GM19035 (cell line): ENCODE data around the gene OSBPL8.
"Not testable (repeated sequence)": the region's sequence is repeated elsewhere in the genome, so short reads cannot be mapped to it uniquely, and the experiment has no call there.

Source experiments
- ATAC-seq: cut with Tn5 transposase; IDR thresholded peaks from one replicate; pipeline ENCODE4 v1.9.1; 2021; ENCODE audit not compliant: unreplicated experiment

Gene OSBPL8

DNA sequence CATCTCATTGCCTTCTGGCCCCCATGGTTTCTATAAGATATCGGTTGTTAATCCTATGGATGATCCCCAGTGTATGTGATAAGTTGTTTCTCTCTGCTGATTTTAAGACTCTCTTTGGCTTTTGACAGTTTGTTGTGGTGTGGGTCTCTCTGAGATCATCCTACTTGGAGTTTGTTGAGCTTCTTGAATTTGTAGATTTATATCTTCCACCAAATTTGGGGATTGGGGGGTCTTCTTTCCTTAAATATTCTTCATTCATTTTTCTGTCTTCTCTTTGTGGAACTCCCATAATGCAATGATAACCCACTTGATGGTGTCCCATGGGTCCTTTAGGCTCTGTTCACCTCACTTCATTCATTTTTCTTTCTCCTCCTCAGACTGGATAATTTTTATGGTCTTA lies 191.3 kb downstream of the OSBPL8 start:
- no peak for ATAC-seq

DNA sequence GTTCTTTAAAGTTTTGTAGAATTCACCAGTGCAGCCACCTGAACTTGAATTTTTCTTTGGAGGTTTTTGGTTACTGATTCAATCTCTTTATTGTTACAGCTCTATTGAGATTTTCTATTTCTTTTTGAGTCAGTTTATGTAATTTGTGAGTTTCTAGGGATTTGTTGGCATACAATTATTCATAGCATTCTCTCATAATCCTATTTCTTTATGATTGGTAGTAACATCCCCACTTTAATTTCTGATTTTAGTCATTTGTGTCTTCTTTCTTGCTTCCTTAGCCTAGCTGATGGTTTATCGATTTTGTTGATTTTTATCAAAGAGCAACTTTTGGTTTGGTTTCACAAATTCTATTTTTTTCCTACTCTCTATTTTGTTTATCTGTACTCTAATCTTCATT lies 193.4 kb downstream of the OSBPL8 start:
- no peak for ATAC-seq

DNA sequence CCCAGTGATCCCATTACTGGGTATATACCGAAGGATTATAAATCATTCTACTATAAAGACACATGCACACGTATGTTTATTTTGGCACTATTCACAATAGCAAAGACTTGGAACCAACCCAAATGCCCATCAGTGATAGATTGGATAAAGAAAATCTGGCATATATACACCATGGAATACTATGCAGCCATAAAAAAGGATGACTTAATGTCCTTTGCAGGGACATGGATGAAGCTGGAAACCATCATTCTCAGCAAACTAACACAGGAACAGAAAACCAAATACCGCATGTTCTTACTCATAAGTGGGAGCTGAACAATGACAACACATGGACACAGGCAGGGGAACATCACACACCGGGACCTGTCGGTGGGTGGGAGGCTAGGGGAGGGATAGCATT lies 195.4 kb downstream of the OSBPL8 start:
- not testable (repeated sequence) for ATAC-seq

DNA sequence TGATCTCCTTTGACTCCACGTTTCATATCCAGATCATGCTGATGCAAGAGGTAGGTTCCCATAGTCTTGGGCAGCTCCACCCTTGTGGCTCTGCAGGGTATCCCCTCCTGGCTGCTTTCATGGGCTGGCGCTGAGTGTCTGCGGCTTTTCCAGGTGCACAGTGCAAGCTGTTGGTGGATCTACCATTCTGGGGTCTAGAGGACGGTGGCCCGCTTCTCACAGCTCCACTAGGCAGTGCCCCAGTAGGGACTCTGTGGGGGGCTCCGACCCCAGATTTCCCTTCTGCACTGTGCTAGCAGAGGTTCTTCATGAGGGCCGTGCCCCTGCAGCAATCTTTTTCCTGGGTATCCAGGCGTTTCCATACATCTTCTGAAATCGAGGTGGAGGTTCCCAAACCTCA lies 199.3 kb downstream of the OSBPL8 start:
- no peak for ATAC-seq

DNA sequence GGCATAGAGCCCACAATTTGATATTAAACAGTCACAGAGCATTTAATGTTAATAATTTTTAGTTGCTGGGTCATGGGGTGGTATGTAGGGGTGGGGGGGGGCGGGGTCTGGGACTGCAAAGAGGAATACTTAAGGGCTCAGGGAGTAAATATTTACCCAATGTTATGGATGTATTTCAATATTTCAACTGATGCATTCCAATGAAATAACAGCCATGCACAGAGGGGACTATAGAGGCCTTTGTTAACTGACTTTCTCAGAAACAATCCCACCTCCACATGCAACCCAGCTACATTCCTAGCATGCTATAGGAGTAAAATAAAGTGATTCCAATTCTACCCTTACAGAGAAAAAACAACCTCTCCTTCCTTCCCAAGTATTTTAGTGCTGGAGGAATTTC lies 203.5 kb downstream of the OSBPL8 start:
- no peak for ATAC-seq

DNA sequence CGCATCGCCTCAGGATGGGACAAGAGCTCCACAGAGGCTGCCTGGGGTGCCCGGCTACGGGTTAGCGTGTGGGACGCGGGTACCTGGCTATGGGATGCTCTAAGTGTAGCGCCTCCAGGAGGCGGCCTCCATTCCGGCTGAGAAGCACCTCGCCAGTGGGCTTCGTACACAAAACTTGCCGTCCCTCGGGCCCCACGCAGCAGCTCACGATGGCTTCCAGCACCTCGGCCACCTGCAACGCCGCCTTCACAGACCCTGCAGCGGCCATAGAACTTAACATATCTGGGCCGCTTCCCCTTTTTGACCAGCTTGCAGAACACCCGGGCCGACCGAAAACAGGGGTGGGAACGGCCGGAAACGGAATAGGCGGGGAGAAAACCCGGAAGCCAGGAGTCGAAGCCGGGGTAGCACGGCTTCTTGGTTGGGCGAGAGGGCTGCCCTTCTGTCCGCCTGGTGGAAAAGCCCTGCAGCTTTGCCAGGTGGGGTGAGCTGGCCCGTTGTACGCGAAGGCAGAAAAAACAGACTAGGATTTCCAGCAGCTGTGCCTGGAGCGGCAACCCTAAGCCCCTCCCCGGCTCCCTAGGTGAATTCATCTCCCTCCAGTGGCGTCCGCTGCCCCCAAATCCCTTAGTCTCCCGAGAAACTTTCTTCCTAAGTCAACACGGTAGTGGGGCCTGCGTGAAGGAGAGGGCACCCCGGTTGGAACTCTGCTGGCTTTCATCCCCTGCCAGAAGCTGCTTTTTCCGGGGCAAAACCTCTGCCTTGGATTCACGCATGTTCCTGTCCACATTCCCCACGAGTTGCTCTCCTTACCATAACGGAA lies 211.3 kb downstream of the OSBPL8 start, which contains the start of gene BBS10:
TSS of gene BBS10 (minus strand) at position 337 of the 823 bp plus-strand sequence. CDS start at position 280, 57 bp downstream.
- peak; percentile 98 for ATAC-seq

DNA sequence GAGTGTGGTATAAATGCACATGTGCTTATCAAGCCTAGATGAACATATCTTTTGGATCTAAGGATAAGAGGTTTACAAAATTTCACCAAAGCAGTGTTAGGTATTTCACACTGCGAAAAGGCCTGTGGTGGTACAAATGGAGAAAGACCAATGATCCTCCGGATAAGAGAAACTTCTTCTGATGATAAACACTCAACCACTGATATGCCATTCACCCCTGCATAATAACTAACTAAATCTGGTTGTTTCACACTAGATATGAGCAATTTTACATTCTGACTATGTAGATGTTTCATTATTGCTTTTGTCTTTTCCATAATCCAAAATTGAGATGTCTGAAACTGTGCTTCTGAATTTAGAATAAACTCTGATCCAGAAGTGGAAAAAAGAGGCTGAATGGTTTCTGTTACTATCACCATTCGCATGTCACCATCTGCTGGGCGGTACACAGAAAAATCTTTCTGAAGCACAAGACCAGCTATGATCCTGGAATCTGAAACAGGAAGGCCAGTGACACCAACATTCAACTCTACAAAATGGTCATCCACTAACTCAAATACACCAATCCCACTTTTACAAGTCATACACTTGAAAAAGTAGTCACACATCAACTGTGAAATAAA lies 212.7 kb downstream of the OSBPL8 start:
- ATAC-seq: no peak

DNA sequence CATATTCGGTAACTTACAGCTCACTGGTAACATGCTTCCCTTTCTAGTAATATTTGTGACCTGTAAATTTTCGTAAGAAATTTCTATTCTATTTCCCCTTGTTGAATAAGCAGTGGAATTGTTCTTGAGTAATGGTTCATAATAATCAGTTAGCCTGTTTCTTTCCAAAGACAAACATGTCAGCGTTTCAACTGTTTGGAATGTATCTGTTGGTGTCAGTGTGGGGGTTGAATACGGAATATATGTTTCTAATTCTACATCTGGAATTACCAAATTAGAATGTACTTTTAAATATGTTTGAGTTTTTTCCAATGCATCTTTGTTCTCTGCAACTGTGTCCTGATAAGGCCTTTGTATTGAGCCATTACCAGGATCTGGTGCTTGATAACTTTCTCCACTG lies 213.3 kb downstream of the OSBPL8 start:
- no peak for ATAC-seq

DNA sequence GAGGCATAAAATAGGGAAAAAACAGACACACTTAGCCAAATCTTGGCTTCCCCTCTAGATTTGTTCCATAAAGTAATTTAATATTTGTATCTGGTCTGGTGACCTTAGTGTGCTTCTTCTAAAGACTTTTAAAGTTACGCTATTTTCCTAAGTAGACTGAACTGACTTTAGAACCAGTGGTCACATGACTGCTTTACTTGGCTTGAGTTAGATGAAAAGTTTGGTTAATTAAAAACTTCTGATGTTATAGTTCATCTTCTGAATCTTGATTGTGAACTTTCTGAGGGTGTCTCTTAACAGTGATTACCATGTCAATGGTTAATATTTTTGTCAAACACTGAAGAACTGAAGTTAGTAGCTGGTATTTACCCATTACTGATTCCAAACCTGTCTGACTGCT lies 214.0 kb downstream of the OSBPL8 start:
- no peak for ATAC-seq

DNA sequence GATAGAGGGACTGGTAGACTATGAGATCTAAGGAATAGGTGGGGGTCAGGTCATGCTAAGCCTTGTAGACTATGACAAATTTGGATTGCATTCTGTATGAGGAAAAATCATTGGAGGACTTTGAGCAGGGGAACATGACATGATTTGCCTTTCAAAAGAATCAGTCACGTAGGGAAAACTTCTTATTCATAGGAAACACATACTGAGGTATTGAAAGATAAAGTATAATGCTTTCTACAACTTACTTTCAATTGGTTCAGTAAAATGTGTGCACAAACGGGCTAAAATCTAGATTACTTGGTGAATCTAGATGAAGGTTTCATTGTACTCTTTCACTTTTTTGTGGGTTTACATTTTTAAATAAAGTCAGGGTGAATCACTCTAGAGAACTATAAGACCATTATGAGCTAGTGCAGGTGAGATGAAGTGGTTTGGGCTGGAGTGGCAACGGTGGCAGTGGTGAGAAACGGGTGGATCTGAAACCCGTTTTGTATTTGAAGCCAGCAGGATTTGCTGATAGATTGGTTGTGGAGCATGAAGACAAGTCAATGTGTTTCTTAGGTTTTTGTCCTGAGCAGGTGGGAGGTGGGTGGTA lies 218.0 kb downstream of the OSBPL8 start:
- no peak for ATAC-seq

DNA sequence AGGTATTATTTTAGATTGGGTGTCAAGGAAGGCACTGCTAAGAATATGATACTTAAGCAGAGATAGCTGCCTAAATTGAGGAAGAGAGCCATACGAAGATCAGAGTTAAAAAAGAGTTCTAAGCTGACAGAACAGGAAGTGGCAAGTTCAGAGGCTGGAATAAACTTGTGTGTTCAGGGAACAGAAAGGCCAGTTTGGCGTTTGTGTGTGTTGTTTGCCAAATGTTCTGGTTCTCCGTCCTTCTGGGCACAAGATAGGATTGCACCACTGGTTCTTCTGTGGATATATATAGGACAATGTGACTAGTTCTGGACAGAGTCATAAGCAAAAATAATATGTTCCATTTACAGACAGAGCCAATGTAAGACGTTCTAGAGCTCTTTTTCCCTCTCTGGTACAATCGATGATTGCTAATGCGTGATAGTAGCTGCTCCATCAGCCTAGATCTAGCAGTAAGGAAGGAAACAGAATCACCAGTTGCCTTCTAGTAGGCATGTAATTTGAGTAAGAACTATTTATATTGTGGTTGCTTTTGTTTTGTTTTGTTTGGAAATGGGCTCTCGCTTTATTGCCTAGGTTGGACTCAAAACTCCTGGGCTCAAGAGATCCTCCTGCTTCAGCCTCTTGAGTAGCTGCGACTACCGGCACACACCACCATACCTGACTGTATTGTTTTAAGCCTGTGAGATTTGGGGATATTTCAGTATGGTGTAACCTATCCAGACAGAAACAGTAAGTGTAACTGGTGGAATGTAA lies 218.7 kb downstream of the OSBPL8 start:
- no peak for ATAC-seq

DNA sequence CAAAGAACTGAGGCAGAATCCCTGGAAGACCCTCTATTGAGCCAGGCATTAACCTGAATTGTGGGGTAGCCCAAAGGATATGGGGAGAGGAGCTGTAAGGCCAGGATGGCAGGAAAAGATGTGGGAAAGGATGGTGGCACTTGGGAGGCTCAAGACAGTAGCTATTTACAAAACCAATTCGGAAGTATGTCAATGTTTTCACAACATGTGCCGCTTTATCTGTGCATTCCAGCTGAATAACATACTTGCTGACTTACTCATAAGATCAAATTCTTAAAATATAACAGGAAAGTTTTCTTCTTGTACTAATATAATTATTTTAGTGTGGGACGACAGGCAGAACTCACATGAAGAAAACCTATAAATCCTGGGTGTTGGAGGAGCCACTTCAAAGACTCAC lies 222.0 kb downstream of the OSBPL8 start:
- ATAC-seq: no peak

DNA sequence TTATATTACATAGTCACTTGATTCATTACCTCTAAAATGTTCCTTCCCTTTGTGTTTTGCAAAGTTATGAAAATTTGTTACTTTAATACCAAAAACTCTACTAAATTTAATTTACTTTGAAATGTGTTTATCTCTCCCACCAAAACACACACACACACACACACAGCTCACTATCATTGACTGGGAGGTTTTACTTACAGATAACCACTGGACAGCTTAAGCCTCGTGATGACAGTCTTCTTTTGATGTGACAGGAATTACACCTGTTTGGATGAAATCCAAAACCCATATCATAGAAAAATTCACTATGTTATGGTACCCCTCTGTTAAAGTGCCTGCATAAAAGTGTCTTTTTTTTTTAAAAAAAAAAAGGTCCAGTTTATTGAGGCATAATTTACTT lies 227.0 kb downstream of the OSBPL8 start:
- ATAC-seq: no peak

DNA sequence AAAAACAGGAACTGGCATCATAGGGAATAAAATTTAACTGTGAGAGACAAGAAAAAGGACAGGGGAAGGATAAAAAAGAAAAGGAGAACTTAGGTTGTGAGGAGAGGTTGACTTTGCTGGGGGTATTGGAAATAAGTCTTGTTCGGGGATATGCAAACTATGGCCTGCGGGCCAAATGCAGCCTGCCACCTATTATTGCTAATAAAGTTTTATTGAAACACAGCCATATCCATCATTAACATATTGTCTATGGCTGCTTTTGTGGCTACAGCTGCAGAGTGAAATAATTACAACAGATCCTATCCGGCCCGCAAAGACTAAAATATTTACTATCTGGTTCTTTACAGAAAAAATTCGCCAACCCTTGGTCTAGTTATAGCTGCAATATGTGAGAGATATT lies 230.0 kb downstream of the OSBPL8 start:
- no peak for ATAC-seq

DNA sequence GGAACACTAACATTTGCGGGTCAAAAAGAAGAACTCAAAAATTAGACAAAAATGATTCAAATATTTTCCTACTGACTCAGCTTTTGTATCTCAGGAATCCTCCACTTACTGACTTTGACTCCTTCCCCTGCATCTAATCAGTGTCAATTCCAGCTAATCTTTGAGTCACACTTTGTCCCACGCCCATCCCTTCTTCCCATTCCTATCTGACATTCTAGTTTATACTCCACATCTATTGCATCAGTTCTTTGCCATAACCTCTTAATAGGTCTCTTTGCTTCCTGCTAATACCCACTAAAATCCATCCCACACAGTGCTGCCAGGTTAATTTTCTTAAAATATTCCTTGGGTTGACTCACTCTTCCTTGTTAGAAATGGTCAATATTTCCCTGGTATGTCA lies 230.4 kb downstream of the OSBPL8 start:
- no peak for ATAC-seq

DNA sequence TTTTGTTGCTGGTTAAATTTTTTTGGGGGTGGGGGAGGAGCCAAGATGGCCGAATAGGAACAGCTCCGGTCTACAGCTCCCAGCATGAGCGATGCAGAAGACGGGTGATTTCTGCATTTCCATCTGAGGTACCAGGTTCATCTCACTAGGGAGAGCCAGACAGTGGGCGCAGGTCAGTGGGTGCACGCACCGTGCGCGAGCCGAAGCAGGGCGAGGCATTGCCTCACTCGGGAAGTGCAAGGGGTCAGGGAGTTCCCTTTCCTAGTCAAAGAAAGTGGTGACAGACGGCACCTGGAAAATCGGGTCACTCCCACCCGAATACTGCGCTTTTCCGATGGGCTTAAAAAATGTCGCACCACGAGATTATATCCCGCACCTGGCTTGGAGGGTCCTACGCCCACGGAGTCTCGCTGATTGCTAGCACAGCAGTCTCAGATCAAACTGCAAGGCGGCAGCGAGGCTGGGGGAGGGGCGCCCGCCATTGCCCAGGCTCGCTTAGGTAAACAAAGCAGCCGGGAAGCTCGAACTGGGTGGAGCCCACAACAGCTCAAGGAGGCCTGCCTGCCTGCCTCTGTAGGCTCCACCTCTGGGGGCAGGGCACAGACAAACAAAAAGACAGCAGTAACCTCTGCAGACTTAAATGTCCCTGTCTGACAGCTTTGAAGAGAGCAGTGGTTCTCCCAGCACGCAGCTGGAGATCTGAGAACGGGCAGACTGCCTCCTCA lies 239.8 kb downstream of the OSBPL8 start:
- ATAC-seq: not testable (repeated sequence)

DNA sequence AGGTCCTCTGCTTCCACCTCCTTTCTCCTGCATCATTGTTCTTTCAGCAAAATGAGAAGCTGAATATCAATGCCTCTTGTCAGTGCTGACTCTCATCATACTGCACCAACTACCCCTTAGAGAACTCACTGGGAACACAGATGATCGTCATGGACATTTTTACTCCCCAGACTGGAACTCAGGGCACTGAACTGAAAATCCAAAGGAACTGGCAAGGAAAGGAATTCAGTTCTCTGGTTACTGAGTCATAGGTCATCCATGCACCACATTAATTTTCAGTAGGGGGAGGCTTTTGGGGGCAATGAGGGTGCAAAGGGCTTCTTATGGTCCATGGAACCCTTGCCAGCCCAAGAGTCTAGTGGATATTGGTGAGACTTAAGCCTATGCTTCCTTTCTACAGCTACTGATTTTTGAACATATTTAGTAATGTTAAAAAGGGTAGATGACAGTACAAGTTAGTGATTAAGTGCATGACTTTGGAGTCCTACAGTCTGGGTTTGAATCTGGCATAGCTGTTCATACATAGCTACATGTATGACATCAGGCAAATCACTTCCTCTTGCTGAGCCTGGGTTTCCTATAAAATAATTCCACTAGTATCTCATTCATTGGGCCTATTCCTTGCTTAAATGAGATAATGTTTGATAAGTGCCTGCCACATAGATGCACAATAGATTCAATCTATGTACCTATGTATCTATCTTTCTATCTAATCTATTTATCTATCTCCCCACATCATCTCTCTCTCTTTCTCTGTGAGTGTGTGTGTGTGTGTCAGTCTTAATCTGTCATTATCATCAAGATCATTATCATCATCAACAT lies 240.6 kb downstream of the OSBPL8 start:
- ATAC-seq: no peak

DNA sequence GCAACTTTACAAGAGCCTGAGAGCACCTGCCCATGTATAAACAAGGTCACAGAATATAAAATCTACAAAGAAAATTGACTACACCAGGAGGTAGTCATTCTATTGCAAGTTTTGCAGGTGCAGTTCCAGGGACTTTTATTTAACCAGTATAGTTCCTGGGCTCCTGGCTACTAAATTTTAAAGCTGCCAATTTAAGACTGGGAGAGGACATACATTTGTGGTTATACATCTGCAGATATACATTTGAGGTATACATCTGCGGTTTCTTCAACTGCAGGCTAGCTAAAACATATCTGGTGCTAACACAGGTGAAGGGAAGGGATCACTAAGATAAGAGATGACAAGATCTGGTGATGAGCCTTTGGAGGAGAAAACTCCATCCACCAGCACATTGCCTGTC lies 241.6 kb downstream of the OSBPL8 start:
- ATAC-seq: no peak

DNA sequence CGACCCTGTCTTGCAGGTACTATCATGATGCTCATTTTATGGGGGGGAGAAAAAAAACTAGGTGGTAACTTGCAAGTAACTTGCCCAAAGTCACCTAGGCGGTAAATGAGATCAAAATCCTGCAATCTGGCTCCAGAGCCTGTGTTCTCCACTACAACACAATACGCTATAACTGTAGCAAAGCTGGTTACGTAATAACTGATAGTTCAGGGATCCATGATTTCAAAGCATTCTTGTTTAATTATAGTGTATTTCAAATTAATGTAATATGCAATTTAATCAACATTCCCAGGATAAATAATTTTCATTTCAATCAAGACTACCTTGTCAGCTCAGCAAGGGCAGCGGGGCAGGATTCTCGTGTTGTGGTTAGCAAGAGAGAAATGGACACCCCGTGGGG lies 243.1 kb downstream of the OSBPL8 start:
- ATAC-seq: no peak

DNA sequence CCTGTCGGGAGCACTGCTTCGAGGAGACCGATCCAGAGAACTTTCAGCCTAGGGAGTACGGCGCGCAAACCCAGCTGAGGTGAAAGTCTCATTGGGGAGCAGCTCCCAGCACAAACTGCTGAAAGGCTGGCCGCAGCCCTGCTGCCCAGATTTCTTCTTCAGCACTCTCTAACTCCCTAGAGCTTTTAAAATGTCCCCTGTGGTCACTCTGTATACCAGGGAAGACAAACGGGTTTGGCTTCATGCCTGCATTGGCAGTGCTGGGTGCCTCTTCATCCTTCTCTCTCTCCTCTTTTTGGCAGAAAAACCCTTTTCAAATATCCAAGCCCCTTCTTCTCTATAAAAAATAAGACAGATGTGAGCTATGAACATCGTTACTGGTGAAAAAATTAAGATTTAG lies 246.3 kb downstream of the OSBPL8 start:
- ATAC-seq: no peak
